MM.1S (cell line): Measurements from ENCODE around the gene CLPTM1.

Experiments used
- CTCF ChIP-seq: fragments of 300-600 bp; sonication (generic); IDR thresholded peaks from 2 replicates; pipeline ENCODE4 v1.5.1; 2016; ENCODE audit warnings: antibody characterized with exemption, low read length, mixed read lengths
- EZH2 ChIP-seq: fragments of 300-600 bp; sonication (generic); optimal IDR thresholded peaks from 2 replicates; pipeline ENCODE3; 2017; ENCODE audit warnings: low read depth, mild to moderate bottlenecking, antibody characterized with exemption, low read length, mixed read lengths
- EZH2phosphoT487 ChIP-seq: fragments of 300-600 bp; sonication (generic); IDR thresholded peaks from 2 replicates; pipeline ENCODE4 v1.6.1; 2018; ENCODE audit warnings: antibody characterized with exemption, low read length

DNA sequence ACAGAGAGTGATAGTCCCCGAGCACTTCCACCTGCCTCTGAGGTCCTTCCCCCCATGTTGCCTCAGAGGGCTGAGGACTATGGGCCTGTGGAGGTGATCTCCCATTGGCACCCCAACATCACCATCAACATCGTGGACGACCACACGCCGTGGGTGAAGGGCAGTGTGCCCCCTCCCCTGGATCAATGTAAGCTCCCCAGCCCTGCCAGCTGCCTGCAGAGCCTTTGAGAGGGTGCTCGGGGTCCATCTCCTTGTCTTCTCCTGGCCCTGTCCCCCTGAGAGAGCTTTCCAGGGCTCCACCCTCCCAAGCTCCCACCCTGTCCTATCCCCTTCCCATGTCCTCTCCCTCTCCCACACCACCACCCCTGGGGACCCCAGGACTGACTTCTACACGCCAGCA is 31.2 kb downstream of the CLPTM1 start:
- TF ChIP-seq CTCF, result no peak
- no peak for TF ChIP-seq EZH2
- TF ChIP-seq EZH2phosphoT487, result no peak
